WTC11 (cell line): ENCODE data around the gene GLYATL3.
"Not testable (repeated sequence)": the region's sequence is repeated elsewhere in the genome, so short reads cannot be mapped to it uniquely, and the experiment has no call there.

Experiments used
- ATF1 ChIP-seq: sonication (generic); formaldehyde crosslinking; IDR thresholded peaks from 2 replicates; pipeline ENCODE4 v1.8.1; 2023; ENCODE audit warnings: mild to moderate bottlenecking, moderate library complexity, missing genetic modification reagents
- TF ChIP-seq, protein P1 (sequence below): fragments of 200-600 bp; IDR thresholded peaks from 2 replicates; pipeline ENCODE4 v1.8.0; 2022; ENCODE audit warnings: antibody characterized with exemption

DNA sequence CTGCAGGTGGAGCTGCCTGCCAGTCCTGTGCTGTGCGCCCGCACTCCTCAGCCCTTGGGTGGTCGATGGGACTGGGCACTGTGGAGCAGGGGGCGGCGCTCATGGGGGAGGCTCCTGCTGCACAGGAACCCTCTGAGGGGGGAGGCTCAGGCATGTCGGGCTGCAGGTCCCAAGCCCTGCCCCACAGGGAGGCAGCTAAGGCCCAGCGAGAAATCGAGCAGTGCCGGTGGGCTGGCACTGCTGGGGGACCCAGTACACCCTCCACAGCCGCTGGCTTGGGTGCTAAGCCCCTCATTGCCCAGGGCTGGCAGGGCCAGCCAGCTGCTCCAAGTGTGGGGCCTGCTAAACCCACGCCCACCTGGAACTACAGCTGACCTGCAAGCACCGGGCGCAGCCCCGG lies 16.3 kb upstream of the GLYATL3 start:
- not testable (repeated sequence) for TF ChIP-seq ATF1 (CRISPR knock-in tag)
- TF ChIP-seq, protein P1, sequence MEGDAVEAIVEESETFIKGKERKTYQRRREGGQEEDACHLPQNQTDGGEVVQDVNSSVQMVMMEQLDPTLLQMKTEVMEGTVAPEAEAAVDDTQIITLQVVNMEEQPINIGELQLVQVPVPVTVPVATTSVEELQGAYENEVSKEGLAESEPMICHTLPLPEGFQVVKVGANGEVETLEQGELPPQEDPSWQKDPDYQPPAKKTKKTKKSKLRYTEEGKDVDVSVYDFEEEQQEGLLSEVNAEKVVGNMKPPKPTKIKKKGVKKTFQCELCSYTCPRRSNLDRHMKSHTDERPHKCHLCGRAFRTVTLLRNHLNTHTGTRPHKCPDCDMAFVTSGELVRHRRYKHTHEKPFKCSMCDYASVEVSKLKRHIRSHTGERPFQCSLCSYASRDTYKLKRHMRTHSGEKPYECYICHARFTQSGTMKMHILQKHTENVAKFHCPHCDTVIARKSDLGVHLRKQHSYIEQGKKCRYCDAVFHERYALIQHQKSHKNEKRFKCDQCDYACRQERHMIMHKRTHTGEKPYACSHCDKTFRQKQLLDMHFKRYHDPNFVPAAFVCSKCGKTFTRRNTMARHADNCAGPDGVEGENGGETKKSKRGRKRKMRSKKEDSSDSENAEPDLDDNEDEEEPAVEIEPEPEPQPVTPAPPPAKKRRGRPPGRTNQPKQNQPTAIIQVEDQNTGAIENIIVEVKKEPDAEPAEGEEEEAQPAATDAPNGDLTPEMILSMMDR = not testable (repeated sequence)
